Endothelial cell of umbilical vein (primary cell): ENCODE data around the gene ORC2. TPM values are rescaled to one million over a fixed set of nuclear protein-coding genes. Genes with fewer than 3 reads are reported as not detected.

Source experiments
- BruUV-seq: library from RNA; stranded (reverse); fragments of 400-500 nt; replicated peaks from 2 replicates; lab custom pipeline; 2021; lab: Mats Ljungman, UMichigan
- CTCF ChIA-PET: fragments of 300-600, 350-600 bp; sonication (Branson Sonifier 250); formaldehyde crosslinking; loops from one replicate; lab custom pipeline; 2021; ENCODE audit warnings: antibody characterized with exemption, inconsistent platforms; lab: Charles Lee
- POLR2A ChIA-PET: fragments of 300-600, 350-600 bp; sonication (Branson Sonifier 250); formaldehyde crosslinking; loops from one replicate; lab custom pipeline; 2021; ENCODE audit warnings: antibody characterized with exemption, inconsistent platforms; lab: Charles Lee
- DNase-seq: peaks from one replicate; pipeline ENCODE4 v3.0.0-alpha.2; 2011; ENCODE audit warnings: low read depth, low spot score
- FAIRE-seq: peaks from 2 replicates; lab custom pipeline; 2011; peaks lifted over from hg19 to GRCh38; lab: Jason Lieb, UNC
- H2AFZ ChIP-seq: 2 replicates; pipeline ENCODE4 v1.6.0; 2012; ENCODE audit warnings: low read depth, low read length, control low read depth, inconsistent platforms
- H3K27ac ChIP-seq: 2 replicates; pipeline ENCODE4 v1.5.1; 2011; ENCODE audit warnings: low read depth, mild to moderate bottlenecking, control low read depth, low read length, moderate library complexity; ENCODE audit not compliant: insufficient read depth
- H3K27me3 ChIP-seq, 2 experiments: 2 replicates each; pipeline versions ENCODE4 v1.6.0 to v1.6.1; 2011; ENCODE audit warnings: low read length in 2 of 2, mixed read lengths in 1 of 2; ENCODE audit not compliant: control insufficient read depth in 2 of 2, insufficient read depth in 2 of 2
- H3K36me3 ChIP-seq, 2 experiments: 2 replicates in 1 of 2; 3 replicates in 1 of 2; pipeline ENCODE4 v1.5.1; 2011; ENCODE audit warnings: low read length in 2 of 2, mild to moderate bottlenecking in 1 of 2, moderate library complexity in 1 of 2; ENCODE audit not compliant: control insufficient read depth in 2 of 2, insufficient read depth in 2 of 2; ENCODE audit errors: extremely low read depth in 1 of 2
- H3K4me1 ChIP-seq: 3 replicates; pipeline ENCODE4 v1.5.1; 2011; ENCODE audit warnings: mild to moderate bottlenecking, low read length; ENCODE audit not compliant: control insufficient read depth, insufficient read depth; ENCODE audit errors: extremely low read depth
- H3K4me2 ChIP-seq: 2 replicates; pipeline ENCODE4 v1.6.1; 2011; ENCODE audit warnings: low read length, control low read depth, mixed read lengths; ENCODE audit not compliant: insufficient read depth
- H3K4me3 ChIP-seq, 3 experiments: fragments of 200-600 bp in 1 of 3; sonication (generic), shearing (Covaris generic) in 1 of 3; replicated peaks in 1 of 3; 2 replicates each; pipeline ENCODE4 v1.5.1; 2011 to 2016; ENCODE audit warnings: control low read depth in 3 of 3, low read length in 3 of 3, mild to moderate bottlenecking in 2 of 3, inconsistent platforms in 1 of 3, low read depth in 1 of 3, moderate library complexity in 1 of 3; ENCODE audit not compliant: insufficient read depth in 1 of 3
- H3K79me2 ChIP-seq: 2 replicates; pipeline ENCODE4 v1.6.0; 2012; ENCODE audit warnings: low read length, inconsistent platforms; ENCODE audit not compliant: control insufficient read depth, insufficient read depth
- H3K9ac ChIP-seq: replicated peaks from 2 replicates; pipeline ENCODE3; 2011; ENCODE audit warnings: low read length, control low read depth; ENCODE audit not compliant: insufficient read depth; ENCODE audit errors: extremely low read depth
- H3K9me1 ChIP-seq: replicated peaks from 3 replicates; pipeline ENCODE4 v1.6.0; 2011; ENCODE audit warnings: mild to moderate bottlenecking, low read length; ENCODE audit not compliant: control insufficient read depth, insufficient read depth; ENCODE audit errors: extremely low read depth
- H3K9me3 ChIP-seq: replicated peaks from 2 replicates; pipeline ENCODE4 v1.5.1; 2012; ENCODE audit warnings: low read length, inconsistent platforms; ENCODE audit not compliant: control insufficient read depth, insufficient read depth
- H4K20me1 ChIP-seq: replicated peaks from 2 replicates; pipeline ENCODE3; 2011; ENCODE audit warnings: mild to moderate bottlenecking, low read length; ENCODE audit not compliant: control insufficient read depth, insufficient read depth; ENCODE audit errors: extremely low read depth
- EZH2 ChIP-seq: IDR thresholded peaks from 2 replicates; pipeline ENCODE4 v1.6.1; 2012; ENCODE audit warnings: borderline replicate concordance, low read depth, mild to moderate bottlenecking, moderate library complexity, low read length, inconsistent platforms; ENCODE audit not compliant: severe bottlenecking
- FOS ChIP-seq: IDR thresholded peaks from 2 replicates; pipeline ENCODE4 v1.6.1; 2011; ENCODE audit warnings: mild to moderate bottlenecking, low read length, moderate library complexity, borderline replicate concordance; ENCODE audit not compliant: insufficient read depth
- GATA2 ChIP-seq: IDR thresholded peaks from 2 replicates; pipeline ENCODE4 v1.7.0; 2011; ENCODE audit warnings: low read depth, mild to moderate bottlenecking, moderate library complexity, mixed read lengths, low read length; ENCODE audit not compliant: insufficient read length, insufficient read depth
- JUN ChIP-seq: IDR thresholded peaks from 2 replicates; pipeline ENCODE4 v1.6.1; 2011; ENCODE audit warnings: borderline replicate concordance, low read depth; ENCODE audit not compliant: insufficient read length, insufficient read depth
- MYC ChIP-seq: IDR thresholded peaks from one replicate; pipeline ENCODE4 v1.6.1; 2011; ENCODE audit warnings: mild to moderate bottlenecking, low read depth, low read length
- POLR2A ChIP-seq: IDR thresholded peaks from 2 replicates; pipeline ENCODE4 v1.6.1; 2012; ENCODE audit warnings: low read depth, mild to moderate bottlenecking, control low read depth, low read length
- POLR2AphosphoS5 ChIP-seq: IDR thresholded peaks from 2 replicates; pipeline ENCODE4 v1.6.1; 2012; ENCODE audit warnings: low read depth, mild to moderate bottlenecking, control low read depth, low read length, moderate library complexity; ENCODE audit not compliant: insufficient read depth
- dilution Hi-C: fragments of 300-500 bp; cut with MboI; formaldehyde crosslinking; loops from one replicate; pipeline ENCODE4 v1.15.0; 2019; ENCODE audit warnings: low sequenced_read_pairs; ENCODE audit not compliant: extremely low pct_ligation_motif_present
- intact Hi-C: fragments of 100-400 bp; cut with micrococcal nuclease; formaldehyde crosslinking; loops from one replicate; pipeline ENCODE4 v1.10.0; 2022
- polyA plus RNA-seq, 4 experiments: library from polyadenylated mRNA; depleted of rRNA in 3 of 4; stranded (reverse) in 3 of 4; unstranded in 1 of 4; fragments of >200 nt; gene quantifications; 2 replicates each; pipeline versions ENCODE4 v1.2.1 to v1.2.3, GENCODE V29; 2011 to 2012; ENCODE audit warnings: missing spikeins in 1 of 4
- total RNA-seq: library from RNA; stranded (reverse); gene quantifications from 2 replicates; pipeline ENCODE4 v1.2.3, GENCODE V29; 2021
- TF ChIP-seq, protein P1 (sequence below): IDR thresholded peaks from 2 replicates; pipeline ENCODE4 v1.6.1; 2011; ENCODE audit not compliant: insufficient read depth, insufficient read length
- TF ChIP-seq, protein P2 (sequence below), 2 donors: IDR thresholded peaks; 1 replicate in 1 of 2; 2 replicates in 1 of 2; pipeline ENCODE4 v1.5.1; 2011; ENCODE audit warnings: low read length in 2 of 2, mild to moderate bottlenecking in 2 of 2, moderate library complexity in 2 of 2, control low read depth in 1 of 2, inconsistent platforms in 1 of 2, low read depth in 1 of 2; ENCODE audit not compliant: insufficient read depth in 1 of 2; ENCODE audit errors: extremely low read depth in 1 of 2

Gene ORC2
- total and polyA plus RNA-seq, 2 donors (not counting 3 experiments of a cell fraction or from before 2014, with no cell fraction given): 4.2 to 45.4 TPM

DNA sequence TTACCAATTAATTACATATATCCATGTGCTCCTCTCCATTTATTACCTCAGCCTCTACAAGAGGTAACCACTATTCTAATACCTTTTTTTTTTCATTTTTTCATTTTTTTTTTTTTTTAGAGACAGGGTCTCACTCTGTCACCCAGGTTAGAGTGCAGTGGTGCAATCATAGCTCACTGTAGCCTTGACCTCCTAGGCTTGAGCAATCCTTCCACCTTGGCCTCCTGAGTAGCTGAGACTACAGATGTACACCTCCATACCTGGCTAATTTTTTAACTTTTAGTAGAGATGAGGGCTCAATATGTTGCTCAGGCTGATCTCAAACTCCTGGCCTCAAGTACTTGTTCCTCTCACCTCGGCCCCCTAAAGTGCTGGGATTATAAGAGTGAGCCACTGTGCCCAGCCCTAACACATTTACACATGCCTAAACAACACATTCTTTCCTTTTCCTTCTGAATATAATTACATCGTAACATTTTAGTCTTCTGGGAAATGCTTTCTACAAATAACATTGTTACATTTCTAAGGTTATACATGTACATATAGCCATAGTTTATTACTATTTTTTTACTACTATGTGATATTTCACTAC lies 85.1 kb downstream of the ORC2 start:
- Histone ChIP-seq H3K9me1 (no peaks in the 10 kb centered on the region), H4K20me1 (no peaks in the 10 kb centered on the region), H3K79me2 (no peaks in the 10 kb centered on the region), H3K4me1 (no peaks in the 10 kb centered on the region), H3K27ac (no peak overlapping the region), H3K4me2 (no peak overlapping the region), H3K9ac (no peak overlapping the region), H3K4me3 (no peak overlapping the region), H3K36me3 (peaks cover 2 to 4% of the 10 kb centered on the region in 2 experiments), H3K27me3 (no peaks in the 10 kb centered on the region), H3K9me3 (no peaks in the 10 kb centered on the region), H2AFZ (no peak overlapping the region)
- intact Hi-C loops (no loop called here), dilution Hi-C loops (no loop called here)
- no peak for FAIRE-seq
- POLR2A ChIA-PET: no interaction called here
- TF ChIP-seq POLR2AphosphoS5: no peak
- TF ChIP-seq FOS: no peak
- no peak for TF ChIP-seq GATA2
- no peak for TF ChIP-seq MYC
- TF ChIP-seq, protein P1, sequence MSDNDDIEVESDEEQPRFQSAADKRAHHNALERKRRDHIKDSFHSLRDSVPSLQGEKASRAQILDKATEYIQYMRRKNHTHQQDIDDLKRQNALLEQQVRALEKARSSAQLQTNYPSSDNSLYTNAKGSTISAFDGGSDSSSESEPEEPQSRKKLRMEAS: no peak
- no peak for TF ChIP-seq EZH2
- TF ChIP-seq, protein P2, sequence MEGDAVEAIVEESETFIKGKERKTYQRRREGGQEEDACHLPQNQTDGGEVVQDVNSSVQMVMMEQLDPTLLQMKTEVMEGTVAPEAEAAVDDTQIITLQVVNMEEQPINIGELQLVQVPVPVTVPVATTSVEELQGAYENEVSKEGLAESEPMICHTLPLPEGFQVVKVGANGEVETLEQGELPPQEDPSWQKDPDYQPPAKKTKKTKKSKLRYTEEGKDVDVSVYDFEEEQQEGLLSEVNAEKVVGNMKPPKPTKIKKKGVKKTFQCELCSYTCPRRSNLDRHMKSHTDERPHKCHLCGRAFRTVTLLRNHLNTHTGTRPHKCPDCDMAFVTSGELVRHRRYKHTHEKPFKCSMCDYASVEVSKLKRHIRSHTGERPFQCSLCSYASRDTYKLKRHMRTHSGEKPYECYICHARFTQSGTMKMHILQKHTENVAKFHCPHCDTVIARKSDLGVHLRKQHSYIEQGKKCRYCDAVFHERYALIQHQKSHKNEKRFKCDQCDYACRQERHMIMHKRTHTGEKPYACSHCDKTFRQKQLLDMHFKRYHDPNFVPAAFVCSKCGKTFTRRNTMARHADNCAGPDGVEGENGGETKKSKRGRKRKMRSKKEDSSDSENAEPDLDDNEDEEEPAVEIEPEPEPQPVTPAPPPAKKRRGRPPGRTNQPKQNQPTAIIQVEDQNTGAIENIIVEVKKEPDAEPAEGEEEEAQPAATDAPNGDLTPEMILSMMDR (IDR thresholded peaks at IDR 0.05; ENCODE audit: extremely low read depth in 1 of 2, insufficient read depth in 1 of 2, low read depth in 1 of 2, low read length in 2 of 2): no peak
- no peak for TF ChIP-seq JUN
- no peak for TF ChIP-seq POLR2A
- CTCF ChIA-PET: no interaction called here
- no TSS peak for BruUV-seq
- no peak for DNase-seq
